Fibroblast of lung (primary cell): ENCODE results near the gene CAMTA1. TPM values are rescaled to one million over a fixed set of nuclear protein-coding genes. Genes with fewer than 3 reads are reported as not detected.

Experiments
- DNase-seq, 2 donors: peaks; one replicate each; pipeline versions ENCODE4 v3.0.0 to v3.0.0-alpha.2; 2010; ENCODE audit warnings: low read depth in 2 of 2
- H2AFZ ChIP-seq: 2 replicates; pipeline ENCODE4 v1.5.1; 2012; ENCODE audit warnings: low read length, control low read depth, inconsistent platforms
- H3K27ac ChIP-seq: 2 replicates; pipeline ENCODE4 v1.5.1; 2011; ENCODE audit warnings: low read length, control low read depth; ENCODE audit not compliant: insufficient read depth
- H3K27me3 ChIP-seq: 2 replicates; pipeline ENCODE4 v1.5.1; 2011; ENCODE audit warnings: mild to moderate bottlenecking, low read length; ENCODE audit not compliant: control insufficient read depth, insufficient read depth
- H3K36me3 ChIP-seq: 2 replicates; pipeline ENCODE4 v1.5.1; 2011; ENCODE audit warnings: low read length; ENCODE audit not compliant: control insufficient read depth, insufficient read depth
- H3K4me1 ChIP-seq: 2 replicates; pipeline ENCODE4 v1.5.1; 2011; ENCODE audit warnings: low read length; ENCODE audit not compliant: control insufficient read depth, insufficient read depth; ENCODE audit errors: extremely low read depth
- H3K4me2 ChIP-seq: 2 replicates; pipeline ENCODE4 v1.5.1; 2011; ENCODE audit warnings: low read length, control low read depth; ENCODE audit not compliant: insufficient read depth; ENCODE audit errors: extremely low read depth
- H3K4me3 ChIP-seq, 4 experiments: fragments of 200-600 bp in 1 of 4; sonication (generic) in 1 of 4; replicated peaks in 1 of 4; 2 replicates each; pipeline ENCODE4 v1.5.1; 2011 to 2016; ENCODE audit warnings: low read length in 4 of 4, low read depth in 3 of 4, mild to moderate bottlenecking in 3 of 4, control low read depth in 2 of 4, inconsistent platforms in 1 of 4, mixed read lengths in 1 of 4; ENCODE audit not compliant: insufficient read depth in 1 of 4; ENCODE audit errors: control extremely low read depth in 1 of 4
- H3K79me2 ChIP-seq: 2 replicates; pipeline ENCODE4 v1.5.1; 2012; ENCODE audit warnings: mild to moderate bottlenecking, low read length, inconsistent platforms; ENCODE audit not compliant: control insufficient read depth, insufficient read depth
- H3K9ac ChIP-seq: 2 replicates; pipeline ENCODE4 v1.5.1; 2011; ENCODE audit warnings: mild to moderate bottlenecking, low read length, control low read depth; ENCODE audit not compliant: insufficient read depth
- H3K9me3 ChIP-seq: 2 replicates; pipeline ENCODE4 v1.5.1; 2012; ENCODE audit warnings: low read depth, low read length; ENCODE audit not compliant: control insufficient read depth, insufficient read depth
- H4K20me1 ChIP-seq: 2 replicates; pipeline ENCODE4 v1.5.1; 2011; ENCODE audit warnings: low read length; ENCODE audit not compliant: control insufficient read depth, insufficient read depth; ENCODE audit errors: extremely low read depth
- CTCF ChIP-seq, 2 donors: IDR thresholded peaks in 1 of 2; conservative IDR thresholded peaks in 1 of 2; 1 replicate in 1 of 2; 2 replicates in 1 of 2; pipeline ENCODE4 v1.5.1; 2011 to 2012; ENCODE audit warnings: low read length in 2 of 2, control low read depth in 1 of 2, inconsistent platforms in 1 of 2, low read depth in 1 of 2, mild to moderate bottlenecking in 1 of 2
- EZH2 ChIP-seq: IDR thresholded peaks from 2 replicates; pipeline ENCODE4 v1.5.1; 2012; ENCODE audit warnings: low read length, control low read depth, mild to moderate bottlenecking; ENCODE audit errors: missing control alignments
- polyA plus RNA-seq, 2 donors: library from polyadenylated mRNA; depleted of rRNA in 1 of 2; stranded (reverse) in 1 of 2; unstranded in 1 of 2; fragments of >200 nt; gene quantifications; 2 replicates each; pipeline ENCODE4 v1.2.1, GENCODE V29; 2011 to 2012; ENCODE audit warnings: missing spikeins in 1 of 2
- total RNA-seq: library from RNA; depleted of rRNA; stranded (reverse); fragments of >200 nt; gene quantifications from 2 replicates; pipeline ENCODE4 v1.2.1, GENCODE V29; 2014

The CAMTA1 gene
- total and polyA plus RNA-seq, 2 donors (not counting 1 experiment from before 2014, with no cell fraction given), result 47.6 to 86.0 TPM

- no peak for TF ChIP-seq CTCF (conservative IDR thresholded peaks at IDR 0.05 in 1 of 2, IDR thresholded peaks at IDR 0.05 in 1 of 2; ENCODE audit: low read depth in 1 of 2, low read length in 2 of 2)
- TF ChIP-seq EZH2, result no peak
- H3K9ac ChIP-seq, result no peak overlapping the region
- no peaks in the 10 kb centered on the region for H3K27me3 ChIP-seq
- no peaks in the 10 kb centered on the region for H3K79me2 ChIP-seq
- no peaks in the 10 kb centered on the region for H4K20me1 ChIP-seq
- H3K4me1 ChIP-seq, result no peaks in the 10 kb centered on the region
- no peak overlapping the region for H3K4me2 ChIP-seq
- H3K4me3 ChIP-seq, result no peak overlapping the region
- no peak overlapping the region for H3K27ac ChIP-seq
- no peak for DNase-seq
- H2AFZ ChIP-seq, result no peak overlapping the region
- H3K9me3 ChIP-seq, result no peaks in the 10 kb centered on the region
- no peaks in the 10 kb centered on the region for H3K36me3 ChIP-seq
These were observed 720.7 kb downstream of the CAMTA1 start for GRCh38 chr1:7505771-7506453.

- Histone ChIP-seq H3K9ac (no peak overlapping the region), H4K20me1 (no peaks in the 10 kb centered on the region), H3K4me2 (no peak overlapping the region), H3K27me3 (no peaks in the 10 kb centered on the region), H3K4me1 (no peaks in the 10 kb centered on the region), H3K9me3 (no peaks in the 10 kb centered on the region), H3K79me2 (no peaks in the 10 kb centered on the region), H3K4me3 (no peak overlapping the region), H3K36me3 (no peaks in the 10 kb centered on the region), H3K27ac (no peak overlapping the region), H2AFZ (no peak overlapping the region)
- DNase-seq, result no peak
- TF ChIP-seq EZH2, result no peak
- no peak for TF ChIP-seq CTCF (conservative IDR thresholded peaks at IDR 0.05 in 1 of 2, IDR thresholded peaks at IDR 0.05 in 1 of 2; ENCODE audit: low read depth in 1 of 2, low read length in 2 of 2)
These were observed 721.4 kb downstream of the CAMTA1 start for GRCh38 chr1:7506454-7507284.

- H3K27me3 ChIP-seq, result no peaks in the 10 kb centered on the region
- TF ChIP-seq EZH2, result no peak
- no peak for TF ChIP-seq CTCF (conservative IDR thresholded peaks at IDR 0.05 in 1 of 2, IDR thresholded peaks at IDR 0.05 in 1 of 2; ENCODE audit: low read depth in 1 of 2, low read length in 2 of 2)
- no peaks in the 10 kb centered on the region for H3K79me2 ChIP-seq
- no peaks in the 10 kb centered on the region for H4K20me1 ChIP-seq
- H3K27ac ChIP-seq, result no peak overlapping the region
- no peaks in the 10 kb centered on the region for H3K4me1 ChIP-seq
- no peak overlapping the region for H3K4me3 ChIP-seq
- no peak overlapping the region for H2AFZ ChIP-seq
- no peak overlapping the region for H3K9ac ChIP-seq
- no peak for DNase-seq
- no peaks in the 10 kb centered on the region for H3K36me3 ChIP-seq
- no peak overlapping the region for H3K4me2 ChIP-seq
- H3K9me3 ChIP-seq, result no peaks in the 10 kb centered on the region
These were observed 722.2 kb downstream of the CAMTA1 start for GRCh38 chr1:7507285-7508019.
